NCI-H146 treated with DMSO at 0.1 percent for 48 hours (cell line): ENCODE measurements around the gene PGAP3.

Source experiments
- DNase-seq: peaks from one replicate; lab custom pipeline; 2025; ENCODE audit not compliant: unreplicated experiment; lab: John Stamatoyannopoulos, UW

PGAP3 gene

GRCh38 chr17:39672522-39673334 is 15.1 kb downstream of the PGAP3 start:
- no peak for DNase-seq

GRCh38 chr17:39671651-39672521 is 16.0 kb downstream of the PGAP3 start:
- no peak for DNase-seq

- DNase-seq = no peak
Observed at GRCh38 chr17:39670746-39671145, 17.1 kb downstream of the PGAP3 start.

GRCh38 chr17:39669897-39670735 is 17.7 kb downstream of the PGAP3 start:
- no peak for DNase-seq

GRCh38 chr17:39667945-39668924 is 19.6 kb downstream of the PGAP3 start, which contains the start of gene PNMT:
Gene PNMT (plus strand): TSS chr17:39668453. CDS start chr17:39668476, 23 bp downstream.
- DNase-seq = no peak

GRCh38 chr17:39667262-39667944 is 20.5 kb downstream of the PGAP3 start:
- DNase-seq = no peak

GRCh38 chr17:39666601-39667261 is 21.1 kb downstream of the PGAP3 start:
- DNase-seq = no peak

GRCh38 chr17:39666231-39666600 is 21.6 kb downstream of the PGAP3 start:
- DNase-seq = no peak

- peak; percentile 23 for DNase-seq
Observed at GRCh38 chr17:39665642-39666224, 22.1 kb downstream of the PGAP3 start.

GRCh38 chr17:39664581-39665561 is 23.0 kb downstream of the PGAP3 start, which contains the start of gene TCAP:
Gene TCAP (plus strand): TSS chr17:39665349. CDS start chr17:39665360, 11 bp downstream.
- no peak for DNase-seq

- DNase-seq = no peak
Observed at GRCh38 chr17:39663688-39664580, 23.9 kb downstream of the PGAP3 start.

GRCh38 chr17:39663340-39663687 is 24.5 kb downstream of the PGAP3 start:
- DNase-seq = no peak

- DNase-seq = no peak
Observed at GRCh38 chr17:39662551-39663339, 25.1 kb downstream of the PGAP3 start.

- no peak for DNase-seq
Observed at GRCh38 chr17:39661744-39662541, 25.9 kb downstream of the PGAP3 start.
